ENCODE data around the gene ALK.

DNA sequence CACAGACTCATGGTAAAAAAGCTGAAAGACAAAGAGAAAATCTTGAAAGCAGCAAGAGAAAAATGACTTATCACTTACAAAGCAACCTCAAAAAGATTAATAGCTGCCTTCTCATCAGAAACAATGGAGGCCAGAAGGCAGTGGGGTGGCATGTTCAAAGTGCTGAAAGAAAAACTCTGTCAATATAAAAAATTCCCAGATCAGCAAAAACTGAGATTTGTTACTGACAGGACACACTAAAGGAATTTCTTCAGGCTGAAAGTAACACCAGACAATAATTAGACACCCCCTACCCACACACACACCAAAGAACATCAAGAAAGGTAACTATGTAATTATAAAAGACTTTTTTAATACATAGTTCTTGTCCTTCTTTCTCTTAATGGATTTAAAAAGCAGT, 495.0 kb downstream of the ALK start:
- TF ChIP-seq TAF1 (IDR thresholded peaks at IDR 0.05; ENCODE audit: low read depth), result no peak
- no peak for TF ChIP-seq TEAD4 (IDR thresholded peaks at IDR 0.05)
- no peak for TF ChIP-seq EP300 (IDR thresholded peaks at IDR 0.05; ENCODE audit: borderline replicate concordance)
- TF ChIP-seq CEBPB (IDR thresholded peaks at IDR 0.05), result no peak
- no peak for TF ChIP-seq NFIC (IDR thresholded peaks at IDR 0.05)
- TF ChIP-seq, protein P1, sequence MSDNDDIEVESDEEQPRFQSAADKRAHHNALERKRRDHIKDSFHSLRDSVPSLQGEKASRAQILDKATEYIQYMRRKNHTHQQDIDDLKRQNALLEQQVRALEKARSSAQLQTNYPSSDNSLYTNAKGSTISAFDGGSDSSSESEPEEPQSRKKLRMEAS (IDR thresholded peaks at IDR 0.05), result no peak

Measured in Ishikawa (cell line).